Subcutaneous preadipocyte (primary cell): ENCODE measurements around the gene TTC38. TPM values are rescaled to one million over a fixed set of nuclear protein-coding genes. Genes with fewer than 3 reads are reported as not detected.

ENCODE experiments used
- total RNA-seq: library from RNA; depleted of rRNA; stranded (reverse); fragments of >200 nt; gene quantifications from 2 replicates; pipeline ENCODE4 v1.2.3, GENCODE V29; 2012

Gene TTC38
- total RNA-seq, result 23.3 and 40.8 TPM in 2 replicates

GRCh38 chr22:46267431-46268279 lies at the start of gene TTC38:
TSS of gene TTC38 (plus strand) at chr22:46268008. CDS start at chr22:46268040, 32 bp downstream.

GRCh38 chr22:46250035-46250782 lies 17.6 kb upstream of the TTC38 start, which contains the start of gene CDPF1:
TSS of gene CDPF1 (minus strand) at chr22:46250293. CDS start at chr22:46248284, 2,009 bp downstream.

GRCh38 chr22:46263216-46263590 lies 4.6 kb upstream of the TTC38 start, which contains the start of gene PKDREJ:
TSS of gene PKDREJ (minus strand) at chr22:46263343. CDS start at chr22:46263322, 21 bp downstream.

GRCh38 chr22:46296257-46297150 lies 28.7 kb downstream of the TTC38 start, which contains the start of gene GTSE1:
TSS of gene GTSE1 (plus strand) at chr22:46296870. CDS start at chr22:46297401, 531 bp downstream.

GRCh38 chr22:46335201-46336118 lies 67.7 kb downstream of the TTC38 start, which contains the start of gene TRMU:
TSS of gene TRMU (plus strand) at chr22:46335714. CDS start at chr22:46335765, 51 bp downstream.

Other genes starting within 250 kb of the TTC38 start
- 11.4 and 19.5 TPM in 2 replicates for gene PPARA, start 117.5 kb upstream of the TTC38 start, total RNA-seq
- 8.1 and 11.7 TPM in 2 replicates for gene CDPF1, start 17.7 kb upstream of the TTC38 start, total RNA-seq
- not detected in 2 replicates for gene PKDREJ, start 4.7 kb upstream of the TTC38 start, total RNA-seq
- 8.8 and 21.7 TPM in 2 replicates for gene GTSE1, start 28.9 kb downstream of the TTC38 start, total RNA-seq
- 26.8 and 33.2 TPM in 2 replicates for gene TRMU, start 67.7 kb downstream of the TTC38 start, total RNA-seq